Dedifferentiated amniotic fluid mesenchymal stem cell (primary cell): Measurements from ENCODE around the gene PDGFRB.
A peak's percentile ranks its signal among the peaks of the same experiment; 100 is the strongest.

Experiments
- DNase-seq: peaks from one replicate; pipeline ENCODE4 v3.0.0-alpha.2; 2016; ENCODE audit errors: extremely low spot score

PDGFRB gene

DNA sequence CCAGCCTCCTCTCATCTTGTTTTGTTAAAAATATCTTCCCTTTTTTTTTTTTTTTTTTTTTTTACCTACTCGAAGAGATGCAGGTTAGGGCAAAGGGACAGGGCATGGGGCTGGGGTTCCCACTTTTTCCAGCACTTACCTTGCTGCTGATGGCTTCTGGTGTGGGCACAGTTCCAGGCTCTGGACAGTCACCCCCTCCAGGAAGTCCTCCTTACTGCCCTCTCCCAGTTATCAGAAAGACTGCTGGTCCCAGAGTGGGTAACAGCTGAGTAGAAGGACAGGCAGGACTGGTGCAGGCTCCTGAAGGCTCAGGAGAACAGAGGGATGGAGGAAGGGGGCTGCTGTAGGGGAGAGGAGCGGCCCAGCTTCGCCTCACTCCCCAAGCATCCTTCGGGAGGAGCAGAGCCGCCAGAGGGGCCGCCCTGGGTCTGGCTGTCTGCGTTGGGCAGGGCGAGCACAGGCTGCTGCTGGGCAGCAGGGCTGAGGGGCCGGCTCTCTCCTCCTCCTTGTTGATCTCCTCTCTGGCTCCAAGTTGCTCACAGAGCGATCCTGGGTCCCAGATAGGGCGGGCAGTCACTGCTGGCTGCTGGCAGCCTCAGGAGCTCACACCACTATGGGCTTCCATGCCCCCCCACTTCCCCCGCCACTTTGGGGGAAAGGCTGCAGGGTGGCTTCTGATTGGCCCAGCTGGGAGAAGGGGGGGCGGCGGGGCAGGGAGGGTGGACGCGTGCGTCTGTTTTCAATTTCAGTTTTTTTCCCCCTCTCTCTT lies at the start of gene PDGFRB:
PDGFRB (minus strand) TSS at position 588 of the 769 bp plus-strand sequence. CDS start 18,798 bp downstream, outside the sequence.
- DNase-seq = peak; percentile 84

DNA sequence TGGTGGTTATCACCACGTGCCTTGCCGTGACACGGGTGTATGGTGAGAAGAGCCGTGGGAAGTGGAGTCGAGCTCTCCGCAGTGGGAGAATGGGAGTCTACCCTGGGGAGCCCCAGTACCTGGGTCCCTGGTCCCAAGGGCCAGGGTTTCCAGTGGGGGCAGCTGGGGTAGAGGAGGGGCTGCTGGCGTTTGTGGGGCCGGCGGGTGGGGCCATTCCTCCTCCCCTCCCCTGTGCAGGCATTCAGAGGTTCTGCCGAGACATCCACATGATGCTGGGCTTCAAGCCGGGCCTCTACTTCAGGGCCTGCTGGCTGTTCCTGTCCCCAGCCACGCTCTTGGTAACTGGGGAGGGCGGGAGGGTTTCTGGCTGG lies 48.9 kb upstream of the PDGFRB start:
- no peak for DNase-seq

DNA sequence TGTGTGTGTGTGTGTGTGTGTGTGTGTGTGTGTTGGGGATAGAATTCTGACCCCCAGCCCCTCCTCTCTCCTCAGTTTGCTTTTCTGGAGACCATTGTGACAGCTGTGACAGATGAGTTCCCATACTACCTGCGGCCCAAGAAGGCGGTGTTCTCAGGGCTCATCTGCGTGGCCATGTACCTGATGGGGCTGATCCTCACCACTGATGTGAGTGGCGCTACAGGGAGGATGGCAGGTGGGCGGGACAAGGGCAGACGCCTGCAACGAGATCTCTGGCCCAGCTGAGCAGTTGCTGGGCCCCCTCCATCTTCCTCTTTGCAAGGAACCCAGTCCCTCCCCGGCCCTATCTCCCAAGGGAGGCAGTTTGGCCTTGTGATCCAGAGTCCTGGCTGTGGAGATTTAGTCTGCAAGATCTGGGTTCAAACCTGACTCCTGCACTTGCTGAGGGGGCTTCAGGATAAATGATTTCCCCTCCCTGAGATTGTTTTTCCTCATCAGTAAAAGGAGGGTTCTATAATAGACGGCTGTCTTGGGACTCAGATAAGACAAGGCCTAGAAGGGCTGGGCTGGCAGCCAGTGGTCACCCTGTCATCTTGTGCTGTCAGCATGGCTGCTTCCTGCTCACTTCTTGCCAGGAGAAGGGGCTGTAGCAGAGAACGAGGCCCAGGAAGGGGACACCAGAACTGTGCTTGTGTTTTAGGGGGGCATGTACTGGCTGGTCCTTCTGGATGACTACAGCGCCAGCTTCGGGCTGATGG lies 48.4 kb upstream of the PDGFRB start:
- DNase-seq = no peak

DNA sequence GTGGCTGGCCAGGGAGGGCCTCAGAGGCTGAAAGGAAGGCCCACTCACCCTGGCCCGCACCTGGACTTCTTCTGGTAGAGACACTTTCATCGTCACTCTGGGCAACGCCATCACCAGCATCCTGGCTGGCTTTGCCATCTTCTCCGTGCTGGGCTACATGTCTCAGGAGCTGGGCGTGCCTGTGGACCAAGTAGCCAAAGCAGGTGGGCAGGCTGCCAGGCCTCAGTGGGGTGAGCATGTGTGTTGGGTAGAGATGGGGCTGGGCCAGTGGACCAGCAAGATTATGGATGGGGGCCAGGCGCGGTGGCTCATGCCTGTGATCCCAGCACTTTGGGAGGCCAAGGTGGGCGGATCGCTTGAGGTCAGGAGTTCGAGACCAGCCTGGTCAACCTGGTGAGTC lies 46.9 kb upstream of the PDGFRB start:
- DNase-seq = no peak

DNA sequence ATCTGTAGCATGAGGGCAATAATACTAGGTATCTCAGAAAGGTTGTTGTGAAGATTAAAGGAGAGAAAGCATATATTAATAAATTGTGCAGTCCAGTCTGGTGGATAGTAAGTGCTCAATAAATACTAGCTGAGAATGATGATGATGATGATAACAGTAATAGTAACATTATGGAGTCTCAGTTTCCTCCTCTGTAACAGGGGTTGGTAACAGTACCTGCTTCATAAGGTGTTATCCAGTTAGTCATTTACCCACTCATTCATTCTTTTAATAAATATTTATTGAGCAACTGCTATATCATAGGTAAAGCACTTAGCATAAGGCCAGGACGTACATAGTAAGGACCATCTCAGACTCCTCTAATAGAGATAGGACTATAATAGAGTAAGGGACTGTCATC lies 41.8 kb upstream of the PDGFRB start:
- DNase-seq = no peak

DNA sequence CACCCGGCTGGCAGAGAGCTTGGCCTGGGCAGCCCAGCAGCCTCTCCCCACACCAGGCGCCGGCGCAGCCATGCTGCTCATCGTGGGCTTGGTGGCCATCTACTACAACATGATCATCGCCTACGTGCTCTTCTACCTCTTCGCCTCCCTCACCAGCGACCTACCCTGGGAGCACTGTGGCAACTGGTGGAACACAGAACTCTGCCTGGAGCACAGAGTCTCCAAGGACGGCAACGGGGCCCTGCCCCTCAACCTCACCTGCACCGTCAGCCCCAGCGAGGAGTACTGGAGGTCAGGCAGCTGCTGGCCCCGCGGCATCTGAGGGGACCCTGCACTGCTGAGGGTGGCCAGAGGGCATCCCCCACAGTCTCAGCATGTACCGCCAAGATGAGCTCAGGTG lies 41.3 kb upstream of the PDGFRB start:
- DNase-seq = no peak

DNA sequence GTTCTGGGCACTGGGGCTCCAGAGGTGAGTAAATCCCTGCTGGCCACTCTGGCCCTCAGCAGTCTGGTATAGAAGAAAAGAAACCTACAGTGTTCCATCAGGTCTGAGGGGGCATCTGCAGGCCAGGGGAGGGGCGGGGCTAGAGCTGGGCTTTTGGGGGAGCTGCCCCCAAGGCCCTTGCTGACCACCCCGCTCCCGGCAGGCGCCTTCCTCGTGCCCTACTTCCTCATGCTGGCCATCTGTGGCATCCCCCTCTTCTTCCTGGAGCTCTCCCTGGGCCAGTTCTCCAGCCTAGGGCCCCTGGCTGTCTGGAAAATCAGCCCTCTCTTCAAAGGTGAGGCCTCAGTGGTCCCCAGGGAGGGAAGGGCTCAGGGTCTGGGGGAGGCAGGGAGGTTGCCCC lies 40.9 kb upstream of the PDGFRB start:
- no peak for DNase-seq

DNA sequence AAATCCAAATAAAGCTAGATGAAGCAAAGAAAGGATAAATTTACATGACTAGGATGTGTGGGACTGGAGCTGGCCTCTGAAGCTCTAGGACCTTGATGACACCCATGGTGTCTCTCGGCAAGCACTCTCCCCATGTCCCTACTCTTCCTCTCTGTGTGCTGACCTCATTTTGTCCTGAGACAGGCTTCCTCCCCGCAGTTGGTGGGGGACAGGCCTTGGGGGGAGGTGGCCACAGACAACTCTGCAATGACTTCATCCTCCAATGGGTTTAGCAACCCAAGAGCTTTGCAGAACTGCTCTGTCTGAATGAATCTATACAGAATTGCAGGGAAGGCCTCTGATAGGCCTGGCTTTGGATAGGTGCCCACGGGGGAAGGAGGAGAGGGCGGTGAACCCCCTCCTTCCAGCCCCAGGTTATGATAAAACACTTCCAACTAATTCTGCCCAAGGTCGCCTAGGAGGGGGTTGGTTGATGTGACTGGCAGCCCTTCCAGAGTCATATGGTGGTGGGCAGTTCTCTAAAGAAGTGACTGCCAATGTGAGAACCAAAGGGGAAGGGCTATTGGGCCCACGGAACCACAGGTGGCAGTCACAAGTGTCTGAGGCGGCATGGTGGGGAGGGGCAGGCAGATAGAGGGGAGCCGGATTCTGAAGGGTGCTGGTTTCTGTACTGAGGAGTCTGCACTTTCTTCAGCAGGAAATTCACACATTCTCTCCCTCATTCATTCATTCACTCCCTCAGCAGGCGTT lies 40.3 kb upstream of the PDGFRB start:
- DNase-seq = no peak

DNA sequence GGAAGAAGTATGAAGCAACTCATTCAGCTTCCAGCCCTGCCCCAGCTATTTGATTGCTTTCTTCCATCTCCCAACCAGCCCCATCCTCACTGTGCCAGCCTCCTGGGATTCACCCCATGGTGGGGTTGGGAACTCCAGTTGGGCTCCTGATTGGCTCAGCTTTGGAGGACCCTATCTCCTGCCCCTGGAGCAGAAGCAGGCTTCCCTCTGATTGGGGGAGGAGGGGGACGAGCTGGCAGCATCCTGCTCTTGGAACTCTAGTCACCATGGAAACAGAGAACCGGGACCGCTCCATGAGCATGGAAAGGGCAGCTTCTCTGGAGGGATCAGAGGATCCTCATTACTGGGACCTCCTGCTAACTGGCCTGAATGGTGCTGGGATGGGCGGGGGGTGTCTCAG lies 36.8 kb upstream of the PDGFRB start:
- no peak for DNase-seq

DNA sequence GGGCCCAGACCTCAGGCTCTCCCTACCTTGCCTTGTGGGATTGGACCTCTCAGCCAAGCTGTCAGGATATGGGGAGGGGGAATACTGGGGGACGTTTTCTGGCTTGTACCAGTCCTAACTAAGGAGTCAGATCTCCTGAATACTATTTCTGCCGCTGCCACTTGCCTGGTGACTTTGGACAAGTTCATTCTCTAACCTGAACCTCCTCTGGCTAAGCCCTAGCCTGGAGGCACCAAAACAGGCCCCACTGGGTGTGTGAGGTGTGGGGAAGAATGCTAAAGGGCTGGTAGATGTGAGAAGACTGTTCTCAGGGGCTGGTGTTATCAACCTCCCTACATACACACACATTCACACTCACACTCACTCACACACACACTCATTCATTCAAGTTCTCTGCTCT lies 35.3 kb upstream of the PDGFRB start:
- no peak for DNase-seq

DNA sequence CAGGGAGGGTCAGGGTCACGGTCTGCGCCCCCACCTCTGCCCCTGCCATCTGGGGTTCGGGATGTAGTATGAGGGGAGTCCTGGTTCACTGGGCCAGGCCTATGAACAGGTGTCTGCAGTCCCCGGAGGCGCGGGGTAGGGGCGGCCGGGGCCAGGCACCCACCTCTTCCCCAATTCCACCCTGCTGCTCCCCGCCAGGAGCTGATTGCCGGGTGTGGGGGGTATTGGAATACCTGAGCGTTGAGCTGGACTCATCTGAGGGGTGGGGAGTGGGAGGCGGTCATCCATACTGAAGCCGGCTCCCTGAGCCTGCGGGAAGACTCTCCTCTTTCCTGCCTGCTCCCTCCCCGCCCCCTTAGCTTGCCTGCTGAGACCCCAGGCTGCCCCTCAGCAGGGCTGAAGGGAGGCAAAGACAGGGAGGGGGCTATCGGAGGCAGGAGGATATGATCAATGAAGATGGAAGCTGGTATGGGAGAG lies 34.9 kb upstream of the PDGFRB start:
- no peak for DNase-seq

DNA sequence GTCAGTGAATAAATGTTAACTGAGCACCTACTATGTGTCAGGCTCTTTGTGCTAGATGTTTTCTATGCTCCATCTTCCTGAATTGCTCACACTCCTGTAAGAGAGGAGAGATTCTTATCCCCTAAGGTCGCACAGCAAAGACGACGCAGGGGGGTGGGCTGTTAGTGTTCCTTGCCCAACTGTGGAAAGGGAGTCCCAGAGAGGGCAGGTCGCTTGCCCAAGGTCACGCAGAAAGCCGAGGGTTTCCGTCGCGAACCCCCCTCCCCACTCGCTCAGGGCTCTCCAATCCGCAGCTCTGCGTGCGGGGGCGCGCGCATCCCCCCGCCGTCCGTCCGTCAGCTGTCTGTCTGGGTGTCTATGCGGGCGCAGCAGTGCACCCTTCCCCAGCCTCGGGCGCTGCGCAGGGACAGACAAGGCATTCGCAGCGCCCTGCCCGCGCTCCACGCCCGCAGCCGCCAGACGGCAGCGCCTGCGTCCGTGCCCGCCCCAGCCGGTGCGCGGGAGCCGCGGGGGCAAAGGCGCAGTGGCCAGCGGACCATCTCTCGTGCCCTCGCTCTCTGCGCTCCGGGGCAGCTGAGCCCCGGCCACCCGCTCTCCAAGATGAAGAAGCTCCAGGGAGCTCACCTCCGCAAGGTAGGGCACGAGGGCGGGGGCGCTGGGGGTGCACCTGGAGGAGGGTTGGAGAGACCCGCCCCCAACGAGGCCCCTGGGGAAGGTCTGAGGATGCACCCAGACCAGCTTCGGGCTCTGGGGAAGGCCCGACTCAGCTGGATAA lies 34.3 kb upstream of the PDGFRB start, which contains the start of gene SLC6A7:
SLC6A7 (plus strand) TSS at position 335 of the 775 bp plus-strand sequence; CDS start at position 601, 266 bp downstream.
- DNase-seq = no peak

DNA sequence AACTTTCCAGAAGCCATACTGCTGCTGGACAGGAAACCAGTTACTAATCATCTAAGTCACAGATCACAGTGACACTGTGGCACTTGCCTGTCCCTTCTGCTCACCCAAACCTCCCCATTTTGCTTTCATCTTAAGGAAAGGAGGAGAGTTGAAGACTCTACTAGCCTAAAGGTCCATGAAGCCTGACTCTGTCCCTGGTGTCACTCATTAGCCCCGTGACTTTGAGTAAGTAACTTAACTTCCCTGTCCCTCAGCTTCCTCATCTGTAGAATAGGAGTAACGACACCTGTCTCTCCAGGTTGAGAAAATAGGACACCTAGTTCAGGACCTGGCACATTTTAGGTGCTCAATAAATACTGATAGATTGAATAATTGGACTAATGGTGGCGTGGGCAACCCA lies 33.7 kb upstream of the PDGFRB start:
- DNase-seq = no peak

DNA sequence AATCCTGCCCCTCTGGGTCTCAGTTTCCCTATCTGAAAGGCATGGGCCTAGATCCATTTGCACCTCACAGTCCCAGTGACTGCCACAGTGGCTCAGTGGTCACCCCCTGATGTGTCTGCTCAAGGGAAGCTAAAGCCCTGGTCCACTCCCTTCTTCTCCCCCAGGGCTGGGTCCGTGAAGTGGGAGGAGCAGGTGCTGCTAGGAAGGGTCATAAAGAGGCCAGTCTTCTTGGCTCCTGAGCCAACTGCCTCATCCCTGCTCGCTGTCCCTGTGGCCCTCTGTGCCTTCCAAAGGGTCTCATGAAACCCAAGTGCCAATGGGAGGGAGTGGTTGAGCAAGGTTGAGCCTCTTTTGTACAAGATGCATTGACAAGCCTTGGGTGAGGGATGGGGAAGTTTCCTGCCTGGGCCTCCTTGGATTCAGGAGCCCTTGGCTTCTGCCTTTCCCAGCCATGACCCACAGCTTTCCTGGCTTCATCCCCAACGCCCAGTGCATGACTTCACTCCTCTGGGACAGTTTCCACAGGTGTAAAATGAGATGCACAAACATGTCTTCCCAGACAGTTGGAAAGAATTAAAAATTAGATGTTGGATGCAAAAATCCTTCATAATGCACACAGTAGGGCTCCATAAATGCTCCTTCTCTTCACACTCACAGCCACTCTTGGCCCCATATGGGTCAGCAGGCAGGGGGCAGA lies 32.6 kb upstream of the PDGFRB start:
- DNase-seq = no peak

DNA sequence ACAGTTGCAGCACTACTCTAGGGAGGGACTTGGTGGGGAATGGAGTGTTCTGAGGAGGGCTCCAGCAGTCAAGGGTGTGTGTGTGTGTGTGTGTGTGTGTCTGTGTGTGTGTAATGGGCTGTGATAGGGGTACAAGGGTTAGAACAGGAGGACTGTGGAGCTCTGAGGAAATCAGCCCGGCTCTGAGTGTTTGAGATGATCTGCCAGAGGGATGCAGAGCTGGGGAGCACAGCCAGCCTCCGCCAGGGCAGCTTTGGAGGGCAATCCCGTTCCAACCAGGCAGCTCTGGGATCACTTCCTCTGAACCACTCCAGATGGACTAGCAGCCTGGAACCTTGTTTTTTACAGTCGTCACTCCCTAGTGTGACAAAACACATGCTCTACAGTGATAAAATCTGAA lies 31.3 kb upstream of the PDGFRB start:
- DNase-seq = no peak

DNA sequence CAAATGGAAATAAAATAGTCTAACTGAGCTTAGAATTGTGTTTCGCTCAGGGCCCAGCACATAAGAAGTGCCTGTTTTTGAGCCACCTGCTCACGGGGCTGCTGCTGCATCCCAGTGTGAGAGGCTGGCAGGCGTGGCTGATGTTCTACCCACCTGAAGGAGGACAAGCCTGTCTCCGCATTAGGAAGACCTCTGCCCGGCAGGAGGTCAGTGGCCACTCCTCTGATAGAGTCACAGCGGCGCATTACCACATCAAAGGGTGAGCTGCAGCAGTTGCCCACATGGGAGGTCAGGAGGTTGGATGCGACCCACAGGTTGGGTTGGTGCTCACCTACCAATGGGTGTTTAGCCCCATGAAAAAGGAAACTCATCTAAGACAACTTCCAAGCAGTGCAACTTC lies 30.5 kb upstream of the PDGFRB start:
- DNase-seq = no peak

DNA sequence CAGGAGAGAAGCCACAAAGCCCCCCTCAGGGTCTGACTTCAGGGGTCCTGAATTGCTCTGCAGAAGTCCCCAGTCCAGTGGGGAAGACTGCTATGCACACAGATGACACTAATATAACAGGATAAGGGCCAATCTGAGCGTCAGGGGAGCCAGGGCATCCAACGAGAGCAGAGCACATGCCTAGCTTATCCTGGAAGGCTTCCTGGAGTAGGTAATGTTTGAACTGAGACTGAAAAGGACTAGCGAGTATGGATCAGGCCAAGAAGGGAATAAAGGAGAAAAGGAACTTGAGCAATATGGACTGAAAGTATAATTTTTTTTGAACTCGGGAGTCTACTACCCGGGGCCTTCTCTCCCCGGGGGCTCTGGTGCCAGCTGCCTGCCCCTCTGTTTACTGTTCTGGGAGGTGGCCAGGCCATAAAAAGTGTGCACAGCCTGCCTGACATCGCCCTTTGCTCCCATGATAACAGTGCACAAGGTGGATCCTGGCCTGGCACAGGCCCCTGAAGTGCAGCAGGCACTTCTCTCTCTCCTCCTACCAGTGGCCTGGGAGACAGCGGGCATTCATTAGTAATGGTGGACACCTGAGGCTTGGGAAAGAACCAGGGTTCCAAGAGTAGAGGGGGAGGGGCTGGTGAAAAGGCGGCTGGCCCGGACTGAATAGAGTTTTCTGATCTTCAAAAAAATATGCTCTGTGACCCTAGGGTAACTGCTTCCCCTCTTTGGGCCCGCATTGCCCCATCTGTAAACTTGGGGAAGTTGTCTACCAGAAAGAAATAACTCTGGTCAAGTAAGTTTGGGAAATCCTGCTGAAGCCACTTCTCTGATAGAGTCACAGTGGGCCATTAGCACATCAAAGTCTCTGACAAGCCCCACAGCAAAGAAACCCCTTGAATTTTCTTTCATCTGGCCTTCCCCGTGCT lies 29.6 kb upstream of the PDGFRB start:
- DNase-seq = no peak

DNA sequence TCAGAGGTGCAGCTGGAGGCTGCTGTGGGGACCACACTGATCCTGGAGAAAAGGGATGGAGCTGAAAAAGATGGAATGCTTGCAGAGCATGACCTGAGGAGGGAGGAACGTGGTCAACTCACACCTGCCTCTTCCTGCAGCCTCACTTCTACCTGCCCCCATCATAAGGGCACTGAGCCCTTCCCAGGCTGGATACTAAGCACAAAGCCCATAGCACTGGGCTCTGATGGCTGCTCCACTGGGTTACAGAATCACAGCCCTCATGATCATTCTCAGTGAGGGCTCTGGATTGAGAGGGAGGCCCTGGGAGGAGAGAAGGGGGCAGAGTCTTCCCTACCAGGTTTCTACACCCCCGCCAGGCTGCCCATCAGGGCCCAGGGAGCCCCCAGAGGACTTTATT lies 28.4 kb upstream of the PDGFRB start:
- no peak for DNase-seq

DNA sequence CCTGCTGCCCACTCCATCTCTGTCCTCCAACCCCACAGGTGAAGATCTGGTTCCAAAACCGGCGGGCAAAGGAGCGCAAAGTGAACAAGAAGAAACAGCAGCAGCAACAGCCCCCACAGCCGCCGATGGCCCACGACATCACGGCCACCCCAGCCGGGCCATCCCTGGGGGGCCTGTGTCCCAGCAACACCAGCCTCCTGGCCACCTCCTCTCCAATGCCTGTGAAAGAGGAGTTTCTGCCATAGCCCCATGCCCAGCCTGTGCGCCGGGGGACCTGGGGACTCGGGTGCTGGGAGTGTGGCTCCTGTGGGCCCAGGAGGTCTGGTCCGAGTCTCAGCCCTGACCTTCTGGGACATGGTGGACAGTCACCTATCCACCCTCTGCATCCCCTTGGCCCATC lies 27.8 kb upstream of the PDGFRB start:
- DNase-seq = no peak

DNA sequence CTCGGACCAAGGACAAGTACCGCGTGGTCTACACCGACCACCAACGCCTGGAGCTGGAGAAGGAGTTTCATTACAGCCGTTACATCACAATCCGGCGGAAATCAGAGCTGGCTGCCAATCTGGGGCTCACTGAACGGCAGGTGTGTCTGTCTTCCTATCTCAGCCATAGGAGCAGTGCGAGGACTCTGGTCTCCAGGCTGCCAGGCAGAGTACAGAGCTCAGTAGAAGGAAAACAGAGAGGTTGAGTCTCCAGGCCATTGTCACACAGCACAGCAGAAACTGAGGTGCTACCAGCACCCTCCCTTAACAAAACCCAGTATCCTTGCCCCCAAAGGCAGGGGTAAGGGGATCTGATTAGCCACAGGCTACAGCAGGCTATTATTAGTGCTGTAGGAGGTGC lies 27.1 kb upstream of the PDGFRB start:
- DNase-seq = no peak
